GM19025 (cell line): ENCODE data around the gene FAM78B.
A peak's percentile ranks its signal among the peaks of the same experiment; 100 is the strongest.

ENCODE experiments used
- ATAC-seq: cut with Tn5 transposase; IDR thresholded peaks from one replicate; pipeline ENCODE4 v1.9.1; 2021; ENCODE audit warnings: mild to moderate bottlenecking, low read depth, moderate library complexity; ENCODE audit not compliant: unreplicated experiment

The FAM78B gene

DNA sequence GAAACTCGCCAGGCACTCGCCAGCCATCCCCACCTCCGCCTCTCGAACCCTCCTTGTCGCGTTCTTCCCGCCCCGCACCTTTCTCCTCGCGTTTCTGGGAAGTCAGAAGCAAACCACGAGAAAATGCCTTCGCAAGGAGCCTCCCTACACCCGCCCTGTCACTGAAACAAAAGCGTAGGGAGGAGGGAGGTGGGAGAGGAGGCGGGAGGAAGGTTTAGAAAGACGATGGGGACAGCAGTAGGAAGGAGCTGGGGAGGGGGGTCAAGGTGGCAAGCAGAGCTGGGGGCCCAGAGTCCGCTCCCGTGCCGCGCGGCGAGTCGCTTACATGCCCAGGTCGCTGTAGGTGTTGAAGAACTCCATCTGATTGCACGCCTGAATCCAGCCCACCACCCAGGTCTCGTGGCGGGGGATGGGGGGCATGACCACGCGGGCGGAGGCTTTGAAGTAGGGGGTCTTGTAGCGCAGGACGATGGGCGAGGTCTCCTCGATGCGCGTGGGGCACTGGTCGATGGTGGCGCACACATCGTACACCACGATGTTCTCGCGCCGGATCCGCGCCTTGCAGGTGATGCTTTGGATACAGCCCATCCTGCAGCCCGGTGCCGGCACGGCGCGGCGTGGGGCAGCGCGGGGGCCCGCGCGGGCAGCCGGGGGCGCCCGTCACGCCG is 1.0 kb downstream of the FAM78B start:
- no peak for ATAC-seq

- ATAC-seq: peak; percentile 19
Measured at GRCh38 chr1:166164995-166165660, 1.7 kb downstream of the FAM78B start.

DNA sequence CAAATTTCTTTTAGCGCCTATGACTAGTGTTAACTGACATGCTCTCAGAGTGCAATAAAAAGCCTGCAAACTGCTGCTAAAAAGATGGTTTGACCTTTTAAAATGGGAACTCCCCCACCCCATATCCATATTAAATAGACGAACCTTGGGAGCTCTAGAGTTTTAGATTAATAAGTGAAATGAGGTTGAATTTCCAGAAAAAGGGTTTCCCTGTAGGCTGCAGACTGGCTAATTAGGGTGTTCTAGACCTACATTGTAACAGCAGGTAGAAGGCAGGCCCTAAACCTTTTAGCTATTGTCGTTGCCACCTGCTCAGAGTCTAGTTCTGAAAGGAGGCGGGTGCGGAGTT is 2.2 kb downstream of the FAM78B start:
- no peak for ATAC-seq

GRCh38 chr1:166159656-166160055 is 7.1 kb downstream of the FAM78B start:
- no peak for ATAC-seq

- no peak for ATAC-seq
Measured at GRCh38 chr1:166156674-166157073, 10.1 kb downstream of the FAM78B start.

DNA sequence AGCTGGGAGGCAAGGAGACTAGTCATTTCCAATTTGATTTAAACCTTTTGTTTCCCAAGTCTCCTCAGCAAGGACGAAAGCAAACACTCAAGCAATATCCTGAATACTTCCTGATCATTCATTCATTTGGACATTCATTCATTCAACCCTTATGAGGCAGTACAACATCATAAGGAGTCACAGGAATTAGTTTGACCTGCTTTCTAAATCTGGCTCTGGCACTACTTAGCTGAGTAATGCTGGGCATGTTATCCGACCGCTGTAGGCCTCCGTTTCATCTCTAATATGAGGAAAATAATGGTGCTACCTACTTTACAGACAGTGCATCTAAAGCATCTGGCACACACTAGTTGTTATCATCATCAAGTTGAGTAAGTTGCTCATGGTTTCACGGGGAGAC is 11.7 kb downstream of the FAM78B start:
- no peak for ATAC-seq

DNA sequence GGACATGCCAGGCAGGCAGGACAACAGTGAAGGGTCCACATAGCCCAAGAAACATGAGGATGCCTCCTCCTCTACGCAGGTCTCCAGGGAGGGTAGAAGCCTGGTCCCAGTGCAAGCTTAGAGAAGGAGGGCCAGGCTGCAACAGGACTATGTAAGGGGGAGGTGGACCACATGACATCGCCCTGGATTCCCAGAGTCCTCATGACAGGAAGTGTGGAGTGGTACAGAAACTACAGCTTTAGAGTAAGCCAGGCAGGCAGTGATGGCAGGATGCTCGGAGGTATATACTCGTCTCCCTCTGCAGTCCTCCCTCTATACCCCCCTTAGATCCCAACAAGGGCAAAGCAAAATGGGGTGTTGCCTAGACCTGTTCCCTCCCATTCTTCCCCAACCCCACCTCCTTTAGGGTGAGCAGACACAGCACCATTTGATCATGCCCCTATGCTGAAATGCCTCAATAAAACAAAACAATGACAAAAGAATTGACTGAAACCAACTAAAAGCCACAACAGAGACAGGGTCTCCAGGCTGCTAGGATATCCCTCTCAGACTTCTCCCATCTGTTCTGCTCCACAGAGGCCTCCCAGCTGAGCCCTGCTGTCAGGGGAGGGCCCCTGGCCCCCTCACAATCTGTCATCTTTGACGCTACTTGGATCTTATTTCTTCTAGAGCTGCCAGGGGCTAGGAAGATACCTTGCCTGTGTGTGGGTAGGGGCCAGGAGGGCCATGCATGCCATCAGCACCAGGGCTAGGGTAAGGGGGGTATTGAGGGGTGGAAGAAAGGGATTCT is 13.1 kb downstream of the FAM78B start:
- no peak for ATAC-seq

DNA sequence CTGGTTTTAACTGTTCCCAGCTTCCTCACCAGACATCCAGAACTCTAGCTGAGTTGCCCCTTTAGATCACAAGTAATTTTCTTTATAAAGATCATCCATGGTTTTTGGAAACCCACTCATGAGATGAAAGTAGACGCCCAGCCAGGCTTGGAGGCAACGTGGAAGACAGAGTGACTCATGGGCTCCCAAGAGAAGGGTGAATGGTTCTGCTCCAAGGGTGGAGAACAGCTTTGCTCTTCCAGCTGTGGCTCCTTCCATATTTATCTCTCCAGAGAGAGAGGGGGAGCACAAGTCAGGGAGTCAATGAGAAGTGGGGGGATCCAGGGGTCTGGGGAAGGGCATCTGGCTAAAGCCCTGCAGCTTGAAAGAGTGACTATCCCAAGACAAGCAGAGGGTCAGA is 13.8 kb downstream of the FAM78B start:
- ATAC-seq: no peak

GRCh38 chr1:166151804-166152203 is 15.0 kb downstream of the FAM78B start:
- ATAC-seq: no peak

DNA sequence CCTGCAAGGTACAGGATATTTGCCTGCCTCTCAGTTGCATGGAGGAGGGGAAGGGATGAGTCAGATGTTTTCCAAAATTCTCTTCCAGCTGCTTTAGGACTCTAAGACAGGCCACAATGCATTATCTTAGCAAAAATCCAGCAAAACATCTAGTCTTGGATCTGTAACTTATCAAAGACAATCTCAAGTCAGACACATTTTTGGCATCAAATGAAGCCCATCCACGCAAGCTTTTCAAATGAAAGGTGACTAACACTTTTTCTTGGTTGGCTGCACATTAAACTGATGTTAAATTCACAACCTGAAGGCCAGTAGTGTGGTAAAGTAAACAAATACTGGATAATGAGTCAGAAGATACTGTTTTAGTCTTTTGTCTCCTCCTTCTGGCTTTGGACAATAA is 21.3 kb downstream of the FAM78B start:
- ATAC-seq: no peak

DNA sequence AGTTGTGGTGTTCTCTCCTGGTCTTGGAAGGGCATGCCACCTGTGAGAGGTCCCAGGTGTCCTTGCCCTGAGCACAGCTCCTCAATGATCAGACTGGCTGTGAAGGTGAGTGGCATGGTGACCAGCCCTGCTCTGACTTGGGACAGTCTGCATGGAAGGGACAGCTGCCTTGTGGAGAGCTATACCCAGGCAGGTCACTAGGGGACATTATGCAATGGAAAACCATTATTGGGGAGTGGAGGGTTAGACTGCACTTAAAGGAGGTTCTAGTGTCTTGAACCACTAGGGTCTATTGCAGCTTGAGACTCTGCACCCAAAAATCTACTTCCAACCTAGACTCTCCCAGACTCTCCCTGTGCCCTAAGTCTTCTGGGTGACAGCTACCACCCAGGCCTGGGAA is 24.8 kb downstream of the FAM78B start:
- ATAC-seq: no peak

DNA sequence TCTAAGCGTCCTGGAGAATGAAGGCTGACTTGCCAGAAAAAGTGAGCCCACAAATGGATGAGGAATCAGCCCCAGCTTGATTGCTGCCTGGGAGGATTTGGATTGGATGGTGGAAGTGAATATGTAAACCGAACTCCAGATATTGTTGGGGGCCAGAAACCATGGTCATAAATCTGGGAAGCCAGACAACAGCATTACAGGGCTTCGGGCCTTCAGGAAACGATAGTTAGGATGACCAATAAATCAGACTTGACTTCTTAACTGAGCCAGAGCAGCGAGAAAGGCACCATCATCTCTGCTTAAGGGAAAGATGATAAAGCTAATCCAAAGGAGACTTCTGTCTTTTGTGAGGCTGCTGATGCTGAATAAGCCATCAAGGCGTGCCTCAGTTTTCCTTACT is 26.6 kb downstream of the FAM78B start:
- ATAC-seq: no peak

GRCh38 chr1:166139735-166140134 is 27.1 kb downstream of the FAM78B start:
- ATAC-seq: no peak

DNA sequence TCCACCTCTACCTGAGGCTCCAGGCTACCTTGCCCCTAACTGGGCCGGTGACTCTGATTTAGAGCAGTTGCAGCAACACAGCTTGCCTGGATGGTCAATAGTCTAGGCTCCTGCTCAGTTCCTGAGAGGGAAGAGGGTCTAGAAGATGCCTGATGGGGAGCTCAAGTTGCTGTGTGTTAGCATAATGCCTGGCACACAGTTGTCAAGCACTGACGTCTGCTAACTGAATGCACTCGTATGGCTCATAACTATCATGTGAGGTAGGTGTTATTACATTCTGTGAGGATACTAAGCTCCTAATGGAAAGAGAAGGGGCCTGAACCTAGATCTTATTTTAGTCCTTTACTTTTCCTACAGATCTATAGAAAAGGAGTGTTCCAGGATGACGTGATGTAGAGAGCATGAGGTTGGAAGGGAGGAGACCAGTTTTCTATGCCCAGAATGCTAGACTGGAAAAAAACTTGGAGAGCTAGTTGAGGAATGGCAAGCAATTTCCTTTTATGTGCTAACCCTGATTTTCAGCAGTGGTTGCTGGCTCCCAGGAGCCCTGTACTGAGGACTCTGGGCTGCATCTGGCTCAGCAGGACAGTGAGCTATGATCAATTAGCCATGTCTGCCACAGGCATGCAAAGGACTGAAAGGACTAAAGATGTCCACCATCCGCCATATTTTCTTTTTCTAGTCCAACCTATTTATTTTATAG is 30.0 kb downstream of the FAM78B start:
- ATAC-seq: no peak

- no peak for ATAC-seq
Measured at GRCh38 chr1:166136222-166136621, 30.6 kb downstream of the FAM78B start.

- peak; percentile 44 for ATAC-seq
Measured at GRCh38 chr1:166133857-166134256, 32.9 kb downstream of the FAM78B start.

DNA sequence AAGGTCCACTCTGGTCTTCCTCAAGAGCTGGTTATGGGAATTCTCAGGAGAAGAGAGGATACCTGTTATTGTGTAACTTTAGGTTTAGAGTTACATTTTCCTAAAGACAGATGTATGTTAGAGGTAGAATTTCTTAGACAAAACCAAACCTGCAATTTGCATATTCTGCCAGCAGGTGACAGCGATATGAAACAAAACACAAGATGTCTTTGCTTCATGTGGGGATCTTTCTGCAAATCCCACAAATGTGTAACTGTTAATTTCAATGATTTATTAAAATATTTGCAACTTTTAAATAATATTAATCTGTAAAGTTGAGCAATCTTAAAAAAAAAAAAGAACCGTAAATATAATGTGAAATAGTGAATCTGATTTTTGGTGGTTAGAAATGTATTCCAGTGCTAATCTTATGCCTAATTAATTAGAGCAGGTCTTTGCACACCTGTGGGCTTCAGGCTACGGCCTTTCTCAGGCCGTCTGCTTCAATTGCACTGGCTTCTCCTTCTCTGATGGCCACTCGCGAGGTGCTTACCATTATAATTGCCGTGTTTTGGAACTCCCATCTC is 33.4 kb downstream of the FAM78B start:
- ATAC-seq: no peak

GRCh38 chr1:166132496-166132895 is 34.3 kb downstream of the FAM78B start:
- no peak for ATAC-seq

- ATAC-seq: no peak
Measured at GRCh38 chr1:166129006-166129405, 37.8 kb downstream of the FAM78B start.

DNA sequence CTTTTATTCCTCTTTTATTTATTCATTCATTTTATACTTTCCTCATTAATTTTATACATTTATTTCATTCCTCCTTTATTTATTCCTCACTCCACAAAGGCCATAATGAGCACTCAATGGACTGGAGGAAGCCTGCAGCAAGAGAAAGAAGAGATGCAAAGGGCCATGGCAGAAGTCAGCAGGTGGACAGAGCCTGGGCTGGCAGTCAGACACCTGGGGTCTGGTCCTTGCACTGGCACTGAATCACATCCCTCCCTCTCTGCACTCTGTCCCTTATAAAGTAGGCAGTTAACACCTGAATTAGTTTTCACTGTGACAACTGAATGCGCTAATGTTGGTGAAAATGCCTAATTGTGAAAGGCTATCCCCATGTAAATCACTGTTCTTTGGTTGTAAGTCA is 38.6 kb downstream of the FAM78B start:
- no peak for ATAC-seq

GRCh38 chr1:166127003-166127402 is 39.8 kb downstream of the FAM78B start:
- no peak for ATAC-seq
